HG02588 (cell line): ENCODE data around the gene ETS2.

Experiments used
- ATAC-seq: cut with Tn5 transposase; IDR thresholded peaks from one replicate; pipeline ENCODE4 v1.9.1; 2021; ENCODE audit warnings: mild to moderate bottlenecking, moderate library complexity; ENCODE audit not compliant: unreplicated experiment

ETS2 gene

DNA sequence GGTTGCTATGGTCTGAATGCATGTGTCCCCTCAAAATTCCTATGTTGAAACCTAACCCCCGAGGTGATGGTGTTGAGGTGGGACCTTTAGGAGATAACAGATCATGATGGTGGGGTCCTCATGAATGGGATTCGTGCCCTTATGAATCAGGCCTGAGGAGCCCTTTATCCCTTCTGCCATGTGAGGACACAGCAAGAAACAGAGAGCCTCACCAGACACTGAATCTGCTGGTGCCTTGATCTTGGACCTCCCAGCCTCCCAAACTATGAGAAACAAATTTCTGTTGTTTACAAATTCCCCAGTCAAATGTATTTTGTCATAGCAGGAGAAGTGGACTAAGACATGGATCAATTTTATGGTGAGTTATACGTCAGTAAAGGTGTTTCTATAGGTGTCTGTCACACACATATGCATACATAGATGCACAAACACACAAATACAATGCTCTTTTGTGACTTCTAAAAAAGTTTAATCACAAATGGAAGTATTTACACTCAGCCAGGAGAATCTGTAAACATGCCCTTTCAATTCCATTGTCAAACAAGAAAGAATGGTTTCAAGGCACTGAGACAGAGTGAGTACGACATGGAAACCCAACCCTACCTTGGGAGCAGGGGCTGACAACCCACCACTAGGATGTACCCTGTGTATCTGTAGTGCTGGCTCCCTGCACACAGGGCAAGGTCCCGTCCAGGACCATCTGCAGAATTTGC lies 5.5 kb upstream of the ETS2 start:
- ATAC-seq, result no peak

DNA sequence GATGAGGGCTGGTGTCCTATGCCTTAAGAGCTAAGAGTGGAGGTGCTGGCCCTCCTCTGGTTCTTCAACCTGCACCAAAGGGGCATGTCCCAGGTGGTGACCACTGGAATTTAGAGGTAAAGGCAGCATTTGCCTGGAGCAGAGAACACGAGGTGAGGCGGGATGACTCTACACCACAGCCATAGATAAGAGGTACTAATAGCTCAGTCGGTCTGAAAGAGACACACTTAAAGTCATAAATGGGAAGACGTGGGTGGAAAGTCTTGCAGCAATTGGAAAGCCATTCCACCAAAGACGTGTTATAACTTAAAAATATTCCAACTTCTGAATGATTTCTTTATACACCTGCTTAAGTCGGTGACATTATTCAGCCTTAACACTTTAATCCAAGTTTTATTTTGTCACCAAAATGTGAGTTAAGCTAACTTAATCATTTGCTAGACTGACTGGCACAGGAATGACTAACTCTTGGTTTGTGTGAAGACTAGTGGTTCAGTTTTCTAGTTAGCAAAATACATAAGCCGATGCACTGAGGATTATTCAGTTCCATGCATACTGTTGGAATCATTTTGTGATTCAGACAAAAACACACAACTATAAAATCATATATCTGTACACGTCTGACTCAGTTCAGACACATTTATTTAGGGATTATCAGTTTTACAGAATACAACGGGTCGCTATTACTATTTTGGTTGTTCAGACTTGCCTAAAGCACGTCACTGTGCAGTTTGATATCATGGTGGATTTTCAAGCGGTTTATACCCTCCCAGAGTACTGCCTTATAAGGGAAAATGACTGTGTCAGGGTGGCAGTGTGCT lies 4.6 kb upstream of the ETS2 start:
- ATAC-seq, result no peak

DNA sequence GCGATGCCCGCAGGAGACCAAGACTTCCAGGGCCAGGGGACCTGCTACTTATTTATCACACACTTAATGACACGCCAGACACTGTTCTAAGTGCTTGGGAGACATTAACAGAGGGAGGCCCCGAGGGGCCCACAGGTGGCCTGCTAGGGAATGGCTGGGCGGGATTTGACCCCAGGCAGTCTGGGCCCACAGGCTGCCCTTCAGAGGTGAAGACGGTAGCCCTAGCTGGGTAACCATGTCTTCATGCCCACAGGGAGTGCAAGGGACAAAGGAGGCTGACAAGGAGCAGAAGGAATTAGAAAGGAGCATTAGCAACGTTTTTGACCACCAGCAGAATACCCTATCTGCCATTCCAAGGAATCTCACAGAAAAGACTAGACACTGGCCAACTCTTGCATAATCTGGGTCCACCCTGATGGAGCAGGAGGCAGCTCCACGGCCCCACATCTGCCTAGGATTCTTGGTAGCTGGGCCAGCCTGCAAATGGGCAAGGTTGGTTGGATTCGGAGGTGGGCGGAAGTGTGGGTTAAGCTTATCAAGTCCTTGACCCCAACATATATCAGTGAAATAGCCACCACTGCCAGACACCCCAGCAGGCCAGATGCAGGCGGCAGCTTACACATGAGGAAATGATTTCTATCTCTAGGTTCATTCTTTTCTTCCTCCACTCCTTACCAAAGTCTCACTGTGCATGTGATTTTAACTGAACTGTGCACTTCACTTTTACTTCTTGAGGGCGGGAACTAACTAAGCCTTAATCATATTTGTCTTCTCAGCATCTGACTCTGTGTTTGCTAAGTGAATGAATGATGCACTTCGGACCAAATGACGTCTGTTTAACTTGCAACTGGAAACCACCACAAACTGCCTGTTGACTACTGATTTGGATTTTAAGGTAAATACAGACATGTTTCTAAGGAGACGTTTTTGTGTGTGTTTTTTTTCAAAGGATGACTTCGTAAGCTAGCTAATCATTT lies 3.4 kb upstream of the ETS2 start:
- ATAC-seq, result no peak

DNA sequence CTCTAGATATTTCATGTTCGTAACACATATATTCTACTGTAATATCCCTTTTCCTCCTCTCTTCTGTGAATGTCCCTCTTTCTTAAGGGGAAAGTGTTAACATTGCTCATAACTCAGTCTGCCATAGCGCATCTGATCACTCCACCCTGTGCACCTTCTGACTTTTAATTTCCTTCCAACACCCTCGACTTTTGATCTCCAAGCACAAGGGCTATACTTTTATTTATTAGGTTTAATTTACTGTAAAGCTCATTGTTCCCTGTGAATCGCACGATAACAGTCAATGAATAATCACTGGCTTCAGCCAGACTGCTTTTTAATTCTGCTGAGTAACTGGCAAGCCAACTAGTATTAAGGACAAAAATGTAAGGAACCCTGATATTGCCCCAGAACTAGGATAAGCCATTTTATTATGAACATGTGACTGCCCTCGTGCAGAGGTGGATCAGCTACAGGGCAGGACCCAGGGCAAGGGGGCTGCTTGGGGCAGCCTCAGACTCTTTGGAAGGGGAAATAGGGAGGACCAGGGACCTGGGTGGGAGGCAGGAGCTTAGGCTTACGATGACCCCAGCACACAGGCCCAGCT lies 2.6 kb upstream of the ETS2 start:
- no peak for ATAC-seq

DNA sequence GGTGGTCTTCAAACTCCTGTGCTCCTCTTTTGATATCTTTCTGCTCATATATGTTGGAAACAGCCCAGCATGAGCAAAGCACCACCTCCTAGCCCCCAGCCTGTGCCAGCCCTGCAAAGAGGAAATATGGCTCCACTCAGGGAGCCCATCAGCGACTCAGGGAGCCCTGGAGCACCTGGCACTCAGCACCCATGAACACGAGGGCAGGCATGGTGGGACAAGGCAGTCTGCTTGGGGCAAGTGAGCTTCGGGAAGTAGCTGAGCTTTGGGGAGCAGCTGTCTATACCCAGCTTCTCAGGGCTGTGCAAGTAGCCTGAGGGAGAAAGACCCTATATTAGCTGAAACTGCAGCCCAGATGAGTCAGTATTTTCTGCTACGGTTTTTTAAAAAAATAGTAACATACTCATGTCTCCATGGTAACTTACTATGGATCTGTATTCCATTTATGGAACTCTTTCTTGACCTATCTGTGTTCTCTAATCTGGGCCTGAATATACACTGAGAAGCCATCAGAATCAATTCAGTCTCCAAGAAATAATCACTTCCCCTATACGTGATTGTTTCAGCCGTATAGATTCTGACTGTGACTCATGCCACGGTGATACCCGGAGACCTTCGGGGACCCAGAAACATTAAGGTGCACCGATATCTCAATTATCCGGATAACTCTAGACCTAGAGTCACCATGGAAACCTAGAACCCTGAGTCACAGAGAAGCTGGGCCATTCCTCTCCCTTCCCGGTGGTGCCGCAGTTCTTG lies 1.5 kb upstream of the ETS2 start:
- no peak for ATAC-seq

DNA sequence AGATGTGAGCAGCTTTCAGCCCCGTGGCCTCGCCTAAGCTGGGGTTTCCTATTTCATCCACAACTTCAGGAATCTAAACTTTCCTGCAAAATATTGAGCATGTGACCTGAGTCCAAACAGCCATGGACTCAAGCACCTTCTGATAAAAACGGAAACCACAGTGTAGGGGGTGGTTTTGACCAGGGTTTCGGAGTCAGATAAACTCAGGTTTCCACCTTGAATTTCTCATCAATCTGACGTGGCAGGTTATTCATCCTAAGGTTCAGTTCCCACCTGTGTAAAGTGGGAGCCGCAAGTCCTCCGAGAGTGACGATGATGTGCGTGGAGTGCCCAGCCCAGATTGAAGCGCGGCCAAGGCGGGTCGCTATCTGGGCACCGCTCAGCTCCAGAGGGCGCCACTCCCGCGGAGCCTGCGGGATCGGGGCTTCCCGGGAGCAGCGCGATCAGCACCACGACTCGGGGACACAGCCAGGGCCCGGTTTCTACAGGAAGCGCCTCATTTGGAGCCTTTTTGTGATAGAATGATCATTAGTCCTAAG lies 871 bp upstream of the ETS2 start:
- peak; percentile 23 for ATAC-seq

DNA sequence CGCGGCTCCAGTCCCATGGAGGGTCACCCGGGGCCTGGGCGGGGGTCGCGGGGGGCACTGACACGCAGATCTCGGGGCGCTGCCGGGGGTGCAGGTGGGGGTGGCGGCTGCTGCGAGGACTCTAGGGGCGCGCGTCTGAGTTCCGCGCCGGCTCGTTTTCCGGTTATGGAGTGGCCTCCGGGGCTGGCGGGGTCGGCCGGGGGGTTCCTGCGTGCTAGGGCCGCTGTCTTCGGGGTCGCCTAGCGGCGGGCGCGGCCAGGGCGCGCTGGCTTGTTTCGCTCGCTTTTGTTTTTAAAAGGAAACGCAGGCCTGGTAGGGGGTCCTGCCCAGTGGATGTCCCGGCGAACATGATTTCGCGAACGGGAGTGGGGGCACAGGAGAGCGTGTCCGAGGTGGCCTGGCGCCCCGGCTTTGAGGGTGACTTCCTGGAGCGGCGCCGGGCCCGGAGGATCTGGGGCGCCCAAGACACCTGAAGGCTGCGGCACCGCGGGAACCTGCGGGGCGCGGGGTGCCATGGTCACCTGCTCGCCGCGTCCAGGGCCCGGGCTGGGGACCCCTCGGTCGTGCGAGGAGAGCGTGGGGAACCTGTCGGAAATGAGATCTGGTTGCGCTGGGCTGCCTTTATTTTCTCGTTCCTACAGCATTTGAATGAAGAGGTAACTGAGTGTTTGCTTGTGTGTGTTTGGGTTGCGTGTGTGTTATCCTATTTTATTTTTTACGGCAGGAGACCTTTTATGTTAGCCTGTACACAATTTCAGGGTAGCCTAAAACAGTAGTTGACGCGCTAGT lies 618 bp downstream of the ETS2 start:
- peak; percentile 9 for ATAC-seq

DNA sequence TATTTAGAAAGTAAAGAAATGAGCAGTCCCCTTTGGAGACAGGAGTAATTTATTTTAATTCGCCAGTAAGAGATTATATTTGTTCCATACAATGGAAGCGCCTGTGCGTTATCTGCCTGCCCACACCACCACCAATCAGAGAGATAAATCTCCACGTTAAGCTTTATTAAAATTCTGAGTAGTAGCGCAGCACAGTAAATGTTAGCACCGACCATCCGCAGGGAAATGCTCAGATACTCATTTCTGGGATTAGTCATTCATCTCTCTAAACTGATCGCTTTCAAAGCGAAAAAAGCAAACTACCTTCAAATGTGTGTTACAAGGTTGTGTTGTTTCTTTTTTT lies 1.2 kb downstream of the ETS2 start:
- ATAC-seq, result no peak

DNA sequence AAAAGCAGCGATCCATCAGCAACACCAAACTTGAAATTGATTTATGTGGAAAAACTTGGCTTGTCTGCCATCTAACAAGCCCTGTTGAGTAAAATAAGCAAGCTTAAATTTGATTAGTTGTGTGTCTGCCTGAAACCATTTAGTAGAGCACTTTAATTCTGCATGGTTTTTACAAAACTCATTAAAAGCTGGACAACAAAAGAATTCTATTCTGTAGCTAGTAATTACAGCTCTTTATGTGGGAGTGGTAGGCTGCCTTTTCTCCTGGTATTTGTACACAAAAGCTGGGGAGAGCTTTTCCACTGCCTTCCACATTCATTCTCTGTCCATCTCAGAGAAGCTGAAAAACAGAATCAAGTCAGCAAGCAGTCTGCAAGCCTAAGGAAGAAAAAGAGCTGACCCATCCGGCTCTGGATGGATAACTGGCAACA lies 1.7 kb downstream of the ETS2 start:
- no peak for ATAC-seq

DNA sequence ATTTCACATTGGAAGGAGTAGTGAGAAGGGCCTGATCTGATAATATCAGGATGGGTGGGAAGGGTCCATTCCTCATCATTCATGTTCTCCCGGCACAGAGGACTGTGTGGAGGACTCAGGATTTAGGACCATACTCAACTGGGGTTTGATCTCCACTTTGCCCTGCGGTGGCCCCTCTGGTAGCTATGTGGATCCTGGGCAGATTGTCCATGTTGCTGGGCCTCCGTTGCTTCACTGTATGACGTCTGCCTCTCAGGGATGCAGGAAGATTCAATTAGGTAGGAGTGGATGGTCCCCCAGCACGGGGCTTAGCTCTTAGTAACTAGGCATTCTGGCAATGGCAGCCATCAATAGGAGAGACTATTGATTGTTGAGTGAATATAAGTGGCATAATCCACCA lies 2.3 kb downstream of the ETS2 start:
- no peak for ATAC-seq

DNA sequence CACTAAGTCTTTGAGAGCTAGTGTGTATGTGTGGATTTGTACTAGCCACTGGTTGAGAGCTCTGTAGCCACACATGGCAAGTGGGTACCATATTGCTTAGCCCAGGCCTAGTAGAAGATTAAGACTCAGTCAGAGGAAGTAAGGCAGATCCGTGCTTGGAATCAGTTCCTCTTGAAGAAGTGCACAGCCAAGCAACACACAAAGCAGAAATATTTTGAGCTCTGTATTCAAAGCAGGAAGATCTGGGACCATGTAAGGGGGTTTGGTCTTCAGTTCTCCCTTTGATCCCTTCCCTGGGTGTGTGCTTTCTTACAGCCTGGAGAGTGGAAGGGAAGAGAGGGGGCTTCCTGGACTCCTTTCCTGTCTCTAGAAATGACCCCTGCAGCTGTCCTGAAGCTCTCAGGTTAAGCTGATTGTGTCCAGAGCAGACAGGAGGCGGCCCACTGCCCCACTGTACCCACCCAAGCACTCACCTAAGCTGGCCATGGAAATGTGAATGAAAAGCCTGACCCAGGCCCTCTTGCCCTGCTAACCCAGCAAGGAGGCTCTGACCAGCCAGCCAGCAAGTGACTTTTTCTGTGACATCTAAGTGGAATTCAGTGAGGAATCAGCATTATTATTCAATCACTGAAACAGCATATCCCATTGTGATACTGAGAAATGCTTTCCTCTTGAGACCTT lies 3.6 kb downstream of the ETS2 start:
- no peak for ATAC-seq

DNA sequence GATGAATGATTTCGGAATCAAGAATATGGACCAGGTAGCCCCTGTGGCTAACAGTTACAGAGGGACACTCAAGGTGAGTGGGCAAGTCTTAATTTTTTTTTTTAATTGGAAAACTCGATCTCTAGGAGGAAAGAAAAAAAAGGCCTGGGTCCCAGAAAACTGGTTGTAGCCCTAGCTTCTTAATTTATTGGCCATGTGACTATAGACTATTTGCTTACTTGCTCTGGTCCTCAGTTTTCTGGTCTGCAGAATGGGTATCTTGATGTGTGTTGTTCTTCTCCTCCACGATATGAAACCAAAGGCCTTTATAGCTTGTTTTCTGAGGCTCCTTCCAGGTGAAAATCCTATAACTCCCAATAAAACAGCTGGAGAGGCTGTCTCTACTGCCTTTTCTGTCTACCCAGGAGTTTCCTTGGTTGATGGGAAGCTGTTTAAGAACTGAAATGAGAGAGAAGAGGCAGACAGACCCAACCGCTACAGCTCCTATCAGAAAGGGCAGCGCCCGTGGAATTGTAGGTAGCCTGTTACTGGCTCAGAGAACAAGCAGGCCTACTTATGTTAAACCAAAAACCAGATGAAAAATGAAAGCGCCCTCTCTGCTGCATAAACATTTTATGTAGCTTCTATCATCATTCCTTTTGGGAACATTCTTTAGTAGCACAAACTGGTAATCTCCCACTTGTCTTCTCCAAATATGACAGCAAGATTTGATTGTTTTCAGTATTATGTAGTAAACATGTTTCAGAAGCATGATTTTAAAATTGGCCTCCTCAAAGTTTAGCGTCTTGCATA lies 4.5 kb downstream of the ETS2 start:
- no peak for ATAC-seq

DNA sequence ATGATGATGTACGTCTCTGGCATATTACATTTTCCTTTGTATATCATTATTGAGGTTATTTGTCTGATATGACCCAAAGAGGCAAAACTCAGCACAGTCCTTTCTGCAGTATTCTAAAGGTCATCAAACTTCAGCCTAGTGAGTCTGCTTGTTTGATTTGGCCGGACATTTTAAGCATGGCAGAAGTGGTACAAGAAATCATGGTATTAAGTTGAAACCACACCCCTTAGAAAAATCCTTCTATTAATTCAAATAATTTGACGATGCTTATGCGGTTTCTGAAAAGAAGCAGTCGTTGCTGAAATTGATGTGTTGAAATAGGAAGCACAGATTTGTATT lies 5.1 kb downstream of the ETS2 start:
- ATAC-seq, result no peak

DNA sequence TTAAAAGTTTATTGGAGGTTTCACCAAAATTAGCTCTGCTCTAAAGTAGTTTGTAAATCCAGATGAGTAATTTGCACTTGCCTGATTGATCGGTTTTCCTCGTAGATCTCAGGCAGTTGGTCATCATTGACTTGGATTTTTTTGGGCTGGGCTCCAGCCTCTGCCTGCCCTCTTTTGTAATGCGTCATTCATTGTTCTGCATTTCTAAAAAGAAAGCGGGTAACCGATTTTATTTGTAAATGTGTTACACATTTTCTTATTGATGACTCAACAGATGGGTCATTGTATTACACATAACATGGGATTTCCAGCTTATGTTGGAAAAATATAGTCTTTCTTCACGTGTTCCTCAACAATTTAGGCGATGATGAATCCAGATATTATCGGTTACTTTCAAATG lies 5.5 kb downstream of the ETS2 start:
- no peak for ATAC-seq

DNA sequence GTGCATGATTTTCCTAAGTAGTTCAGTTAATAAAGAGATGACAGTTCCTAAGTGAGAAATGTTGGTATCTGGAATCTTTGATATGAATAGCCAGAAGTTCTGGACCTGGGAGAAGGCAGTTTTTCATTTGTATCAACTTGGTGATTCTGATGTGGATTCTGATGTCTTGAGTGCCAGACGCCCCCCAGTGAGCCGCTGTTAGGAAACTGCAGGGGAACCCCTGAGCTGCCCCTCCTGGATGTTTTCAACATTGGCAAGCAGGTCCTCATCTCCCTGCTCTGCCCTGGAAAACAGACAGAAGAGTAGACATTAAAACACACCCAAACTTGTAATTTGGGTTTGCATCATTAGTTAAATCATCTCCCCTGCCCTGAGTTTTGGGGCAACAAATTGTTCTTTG lies 7.4 kb downstream of the ETS2 start:
- no peak for ATAC-seq

DNA sequence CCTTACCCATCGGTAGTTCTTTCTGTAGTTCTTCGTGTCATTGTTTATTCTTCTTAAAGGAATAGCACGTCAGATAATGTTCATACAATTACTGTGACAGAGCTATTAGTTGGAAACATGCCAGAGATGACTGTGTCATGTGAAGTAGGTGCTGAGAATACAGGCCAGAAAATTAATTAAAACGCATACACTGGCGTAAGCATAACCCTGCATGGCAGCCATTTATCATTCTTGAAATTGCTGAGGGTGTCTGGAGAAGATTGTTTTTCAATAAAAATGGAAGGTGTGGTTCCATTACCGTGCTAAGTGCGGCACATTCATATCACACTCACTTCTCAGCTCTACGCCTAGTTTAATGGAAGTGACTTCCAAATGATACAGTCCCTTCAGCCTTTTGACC lies 7.8 kb downstream of the ETS2 start:
- ATAC-seq, result no peak

DNA sequence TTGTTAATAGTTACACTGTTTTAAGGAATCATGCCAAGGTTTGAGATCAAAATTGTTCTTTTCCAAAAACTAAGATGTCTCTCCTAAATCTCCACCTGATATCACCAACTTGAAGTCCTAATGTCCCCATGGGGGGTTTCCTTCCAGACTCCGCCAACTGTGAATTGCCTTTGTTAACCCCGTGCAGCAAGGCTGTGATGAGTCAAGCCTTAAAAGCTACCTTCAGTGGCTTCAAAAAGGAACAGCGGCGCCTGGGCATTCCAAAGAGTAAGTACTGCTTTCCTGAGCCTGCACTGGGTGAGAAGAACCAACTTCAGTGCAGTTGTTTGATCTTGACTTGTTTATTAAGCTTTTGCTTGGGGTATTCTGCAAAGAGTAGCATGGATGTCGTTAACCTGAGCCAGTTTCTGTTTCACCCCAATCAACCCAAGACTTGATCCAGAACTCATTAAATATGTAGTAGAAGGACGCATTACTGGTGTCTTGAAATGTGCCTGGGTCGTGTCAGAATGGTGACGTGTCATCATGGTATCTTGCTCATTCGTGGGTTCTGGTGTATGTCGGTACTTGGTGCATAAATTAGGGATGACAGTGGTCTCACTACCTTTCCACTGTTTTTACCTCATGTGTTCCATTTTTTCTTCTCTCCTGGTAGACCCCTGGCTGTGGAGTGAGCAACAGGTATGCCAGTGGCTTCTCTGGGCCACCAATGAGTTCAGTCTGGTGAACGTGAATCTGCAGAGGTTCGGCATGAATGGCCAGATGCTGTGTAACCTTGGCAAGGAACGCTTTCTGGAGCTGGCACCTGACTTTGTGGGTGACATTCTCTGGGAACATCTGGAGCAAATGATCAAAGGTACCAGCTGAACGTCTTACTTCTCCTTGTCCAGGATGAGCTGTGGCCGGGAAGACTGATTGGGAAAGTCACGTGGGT lies 8.7 kb downstream of the ETS2 start:
- ATAC-seq, result no peak
